ENCODE data around the gene GREB1. TPM values are rescaled to one million over a fixed set of nuclear protein-coding genes. Genes with fewer than 3 reads are reported as not detected.

The GREB1 gene
- total RNA-seq, 1 donor from 2014 or later: 30.8 TPM

DNA sequence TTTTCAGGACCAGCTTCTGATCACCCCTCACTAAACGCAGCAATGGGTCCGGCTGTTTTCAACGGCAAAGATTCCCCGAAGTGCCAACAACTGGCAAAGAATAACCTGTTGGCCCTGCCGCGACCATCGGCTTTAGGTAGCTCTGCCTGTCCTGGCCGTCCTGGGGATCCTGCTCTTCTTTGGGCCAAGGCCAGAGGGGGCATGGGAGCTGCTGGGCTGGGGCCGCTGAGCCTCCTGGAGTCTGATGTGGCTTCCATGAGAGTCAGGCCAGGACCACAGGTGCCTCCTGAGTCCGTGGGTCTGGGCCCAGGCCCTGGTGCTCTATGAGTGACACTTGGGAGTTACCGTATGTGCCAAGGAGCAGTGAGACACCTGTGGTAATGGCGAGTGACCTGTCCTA is 46.9 kb downstream of the GREB1 start:
- no peak overlapping the region for H3K9ac ChIP-seq
- no peak overlapping the region for H3K4me2 ChIP-seq
- Mint-ChIP-seq H3K27me3 (ENCODE audit: insufficient read depth, low read depth) (peaks cover 12% of the 10 kb centered on the region), H3K4me3 (no peak overlapping the region), H3K9me3 (no peaks in the 10 kb centered on the region), H3K27ac (peak overlapping the region; percentile 36), H3K36me3 (peaks cover 58% of the 10 kb centered on the region), H3K4me1 (peaks cover 50% of the 10 kb centered on the region)
- H3K27ac ChIP-seq: no peak overlapping the region
- no peaks in the 10 kb centered on the region for H3K79me2 ChIP-seq (ENCODE audit: low read depth)
- no peaks in the 10 kb centered on the region for H3K9me3 ChIP-seq (ENCODE audit: low read depth)
- H4K20me1 ChIP-seq (ENCODE audit: low read depth): peaks cover 12% of the 10 kb centered on the region
- no peak for DNase-seq (ENCODE audit: low spot score)
- no peak overlapping the region for H3K4me3 ChIP-seq
- H2AFZ ChIP-seq (replicated peaks): no peak overlapping the region
- peaks cover 15% of the 10 kb centered on the region for H3K4me1 ChIP-seq
- TF ChIP-seq CTCF (IDR thresholded peaks at IDR 0.05): no peak
- TF ChIP-seq EZH2 (IDR thresholded peaks at IDR 0.05): no peak
- TF ChIP-seq EZH2phosphoT487 (IDR thresholded peaks at IDR 0.05): no peak
- H3K27me3 ChIP-seq: no peaks in the 10 kb centered on the region
- H3F3A ChIP-seq (ENCODE audit: low read depth): peaks cover 17% of the 10 kb centered on the region
- H3K36me3 ChIP-seq: no peaks in the 10 kb centered on the region

DNA sequence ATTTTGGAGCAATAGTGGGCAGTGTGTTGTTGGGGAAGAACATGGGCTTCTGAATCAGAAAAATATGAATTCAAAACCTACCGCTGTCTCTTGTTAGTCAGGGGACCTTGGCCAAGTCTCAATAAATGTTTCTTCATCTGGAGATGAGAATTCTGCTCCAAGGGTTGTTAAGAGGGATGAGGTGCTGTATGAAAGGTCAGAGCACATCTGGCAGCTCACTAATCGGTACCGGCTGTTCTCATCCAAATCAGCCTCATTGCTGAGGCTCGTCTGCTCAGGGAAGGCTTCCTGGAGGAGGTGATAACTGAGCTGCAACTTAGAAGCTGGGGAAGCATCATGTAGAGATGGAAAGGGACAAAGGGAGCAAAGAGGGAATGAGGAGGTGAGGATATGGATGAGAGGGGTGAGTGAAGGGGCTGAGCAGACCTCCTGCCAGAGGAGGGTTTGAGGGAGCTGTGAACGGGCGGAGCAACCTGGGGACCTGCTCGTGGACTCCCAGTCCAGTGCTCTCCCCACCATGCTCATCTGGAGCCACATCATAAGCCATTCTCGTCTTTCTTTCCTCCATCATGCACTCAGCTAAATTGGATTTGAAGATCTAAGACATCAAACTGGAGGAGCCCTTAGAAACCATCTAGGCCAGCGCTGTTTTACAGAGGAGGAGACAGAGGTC is 47.4 kb downstream of the GREB1 start:
- H3K27ac ChIP-seq: no peak overlapping the region
- Mint-ChIP-seq H3K9me3 (no peaks in the 10 kb centered on the region), H3K27me3 (ENCODE audit: insufficient read depth, low read depth) (peaks cover 13% of the 10 kb centered on the region), H3K4me1 (peaks cover 50% of the 10 kb centered on the region), H3K36me3 (peaks cover 58% of the 10 kb centered on the region), H3K27ac (peak overlapping the region; percentile 36), H3K4me3 (peak overlapping the region; percentile 7)
- H3K9me3 ChIP-seq (ENCODE audit: low read depth): no peaks in the 10 kb centered on the region
- H3K4me3 ChIP-seq: no peak overlapping the region
- H3K27me3 ChIP-seq: no peaks in the 10 kb centered on the region
- H4K20me1 ChIP-seq (ENCODE audit: low read depth): peaks cover 12% of the 10 kb centered on the region
- TF ChIP-seq EZH2 (IDR thresholded peaks at IDR 0.05) (no peak), EZH2phosphoT487 (IDR thresholded peaks at IDR 0.05) (no peak), CTCF (IDR thresholded peaks at IDR 0.05) (no peak)
- peaks cover 17% of the 10 kb centered on the region for H3F3A ChIP-seq (ENCODE audit: low read depth)
- no peak overlapping the region for H2AFZ ChIP-seq (replicated peaks)
- H3K4me1 ChIP-seq: peaks cover 15% of the 10 kb centered on the region
- H3K4me2 ChIP-seq: no peak overlapping the region
- H3K36me3 ChIP-seq: no peaks in the 10 kb centered on the region
- H3K79me2 ChIP-seq (ENCODE audit: low read depth): no peaks in the 10 kb centered on the region
- H3K9ac ChIP-seq: no peak overlapping the region
- DNase-seq (ENCODE audit: low spot score): no peak

GRCh38 chr2:11581797-11582611 is 48.2 kb downstream of the GREB1 start:
- DNase-seq (ENCODE audit: low spot score): no peak
- Mint-ChIP-seq H3K36me3 (peaks cover 62% of the 10 kb centered on the region), H3K4me1 (peaks cover 50% of the 10 kb centered on the region)

GRCh38 chr2:11582612-11582861 is 48.7 kb downstream of the GREB1 start:
- peaks cover 13% of the 10 kb centered on the region for H3K27me3 Mint-ChIP-seq (ENCODE audit: insufficient read depth, low read depth)
- Histone ChIP-seq H3K9me3 (ENCODE audit: low read depth) (no peaks in the 10 kb centered on the region), H3F3A (ENCODE audit: low read depth) (peaks cover 17% of the 10 kb centered on the region), H3K4me2 (no peak overlapping the region), H4K20me1 (ENCODE audit: low read depth) (peaks cover 12% of the 10 kb centered on the region), H3K9ac (no peak overlapping the region), H3K79me2 (ENCODE audit: low read depth) (no peaks in the 10 kb centered on the region), H3K27me3 (no peaks in the 10 kb centered on the region), H3K27ac (no peak overlapping the region), H2AFZ (replicated peaks) (no peak overlapping the region), H3K4me1 (peaks cover 15% of the 10 kb centered on the region), H3K4me3 (no peak overlapping the region), H3K36me3 (no peaks in the 10 kb centered on the region)
- H3K9me3 Mint-ChIP-seq: no peaks in the 10 kb centered on the region
- peak overlapping the region; percentile 69 for H3K27ac Mint-ChIP-seq
- H3K36me3 Mint-ChIP-seq: peaks cover 66% of the 10 kb centered on the region
- no peak for TF ChIP-seq CTCF (IDR thresholded peaks at IDR 0.05)
- TF ChIP-seq EZH2phosphoT487 (IDR thresholded peaks at IDR 0.05): no peak
- TF ChIP-seq EZH2 (IDR thresholded peaks at IDR 0.05): no peak
- DNase-seq (ENCODE audit: low spot score): no peak
- no peak overlapping the region for H3K4me3 Mint-ChIP-seq
- H3K4me1 Mint-ChIP-seq: peaks cover 50% of the 10 kb centered on the region

More at GRCh38 chr2:11581797-11582611, 48.2 kb downstream of the GREB1 start:
- Histone ChIP-seq H4K20me1 (ENCODE audit: low read depth) (peaks cover 12% of the 10 kb centered on the region), H3K9me3 (ENCODE audit: low read depth) (no peaks in the 10 kb centered on the region), H3K36me3 (no peaks in the 10 kb centered on the region), H3K4me2 (no peak overlapping the region), H3K4me1 (peaks cover 15% of the 10 kb centered on the region), H3K27me3 (no peaks in the 10 kb centered on the region), H3K4me3 (no peak overlapping the region), H3F3A (ENCODE audit: low read depth) (peaks cover 17% of the 10 kb centered on the region), H3K9ac (no peak overlapping the region), H2AFZ (replicated peaks) (no peak overlapping the region), H3K27ac (no peak overlapping the region), H3K79me2 (ENCODE audit: low read depth) (no peaks in the 10 kb centered on the region)
- no peaks in the 10 kb centered on the region for H3K9me3 Mint-ChIP-seq
- peaks cover 13% of the 10 kb centered on the region for H3K27me3 Mint-ChIP-seq (ENCODE audit: insufficient read depth, low read depth)
- TF ChIP-seq EZH2phosphoT487 (IDR thresholded peaks at IDR 0.05) (no peak), EZH2 (IDR thresholded peaks at IDR 0.05) (no peak)
- H3K27ac Mint-ChIP-seq: no peak overlapping the region
- H3K4me3 Mint-ChIP-seq: no peak overlapping the region
